Measurements from ENCODE around the gene POGK.
"Not testable (repeated sequence)": the region's sequence is repeated elsewhere in the genome, so short reads cannot be mapped to it uniquely, and the experiment has no call there.

POGK gene

GRCh38 chr1:166855558-166855957, 16.3 kb downstream of the POGK start:
- in situ Hi-C loops (cut with MboI; ENCODE audit: low sequenced_read_pairs), result no loop called here

- in situ Hi-C loops (cut with MboI; ENCODE audit: low sequenced_read_pairs), result no loop called here
These were observed 18.7 kb downstream of the POGK start for GRCh38 chr1:166857995-166858394.

GRCh38 chr1:166858726-166859419, 19.6 kb downstream of the POGK start:
- in situ Hi-C loops (cut with MboI; ENCODE audit: low sequenced_read_pairs), result no loop called here

GRCh38 chr1:166859597-166859996, 20.3 kb downstream of the POGK start:
- in situ Hi-C loops (cut with MboI; ENCODE audit: low sequenced_read_pairs), result no loop called here

- in situ Hi-C loops (cut with MboI; ENCODE audit: low sequenced_read_pairs), result no loop called here
These were observed 26.7 kb downstream of the POGK start for GRCh38 chr1:166865926-166866325.

GRCh38 chr1:166868639-166869038, 29.4 kb downstream of the POGK start:
- in situ Hi-C loops (cut with MboI; ENCODE audit: low sequenced_read_pairs), result no loop called here

GRCh38 chr1:166869318-166870099, 30.2 kb downstream of the POGK start:
- in situ Hi-C loops (cut with MboI; ENCODE audit: low sequenced_read_pairs), result no loop called here

- in situ Hi-C loops (cut with MboI; ENCODE audit: low sequenced_read_pairs), result no loop called here
These were observed 31.3 kb downstream of the POGK start for GRCh38 chr1:166870584-166870983.

- in situ Hi-C loops (cut with MboI; ENCODE audit: low sequenced_read_pairs), result no loop called here
These were observed 35.2 kb downstream of the POGK start for GRCh38 chr1:166874464-166874863.

GRCh38 chr1:166875302-166875733, 36.0 kb downstream of the POGK start:
- in situ Hi-C loops (cut with MboI; ENCODE audit: low sequenced_read_pairs), result no loop called here

- in situ Hi-C loops (cut with MboI; ENCODE audit: low sequenced_read_pairs), result no loop called here
These were observed 36.7 kb downstream of the POGK start, which contains the start of gene TADA1 for GRCh38 chr1:166875734-166876539. TADA1 (minus strand) TSS chr1:166876264; CDS start chr1:166876233, 31 bp downstream.

GRCh38 chr1:166876540-166876838, 37.2 kb downstream of the POGK start:
- in situ Hi-C loops (cut with MboI; ENCODE audit: low sequenced_read_pairs), result no loop called here

GRCh38 chr1:166878173-166878917, 39.1 kb downstream of the POGK start:
- in situ Hi-C loops (cut with MboI; ENCODE audit: low sequenced_read_pairs), result not testable (repeated sequence)

- in situ Hi-C loops (cut with MboI; ENCODE audit: low sequenced_read_pairs), result no loop called here
These were observed 43.6 kb downstream of the POGK start for GRCh38 chr1:166882893-166883292.

- in situ Hi-C loops (cut with MboI; ENCODE audit: low sequenced_read_pairs), result no loop called here
These were observed 44.9 kb downstream of the POGK start for GRCh38 chr1:166884040-166884642.

- in situ Hi-C loops (cut with MboI; ENCODE audit: low sequenced_read_pairs), result no loop called here
These were observed 45.7 kb downstream of the POGK start for GRCh38 chr1:166884971-166885370.

- in situ Hi-C loops (cut with MboI; ENCODE audit: low sequenced_read_pairs), result no loop called here
These were observed 49.3 kb downstream of the POGK start for GRCh38 chr1:166888373-166889111.

- in situ Hi-C loops (cut with MboI; ENCODE audit: low sequenced_read_pairs), result no loop called here
These were observed 50.5 kb downstream of the POGK start for GRCh38 chr1:166889776-166890175.

GRCh38 chr1:166895766-166896165, 56.5 kb downstream of the POGK start:
- in situ Hi-C loops (cut with MboI; ENCODE audit: low sequenced_read_pairs), result no loop called here

GRCh38 chr1:166899769-166900168, 60.5 kb downstream of the POGK start:
- in situ Hi-C loops (cut with MboI; ENCODE audit: low sequenced_read_pairs), result no loop called here
